Measurements from ENCODE around the gene ICAM3.
A peak's percentile ranks its signal among the peaks of the same experiment; 100 is the strongest.

ICAM3 gene

GRCh38 chr19:10317857-10318462 lies 21.5 kb downstream of the ICAM3 start:
- no peak for DNase-seq

GRCh38 chr19:10317045-10317856 lies 22.2 kb downstream of the ICAM3 start:
- no peak for DNase-seq

GRCh38 chr19:10316229-10317044 lies 23.0 kb downstream of the ICAM3 start:
- no peak for DNase-seq

GRCh38 chr19:10315335-10316214 lies 23.8 kb downstream of the ICAM3 start, which contains the start of gene FDX2:
Gene FDX2, minus strand, starts transcription at chr19:10316015. Its CDS starts 19 bp downstream, at chr19:10315996.
- peak; percentile 83 for DNase-seq

GRCh38 chr19:10309423-10309822 lies 30.0 kb downstream of the ICAM3 start, which contains the start of gene ZGLP1:
Gene ZGLP1, minus strand, starts transcription at chr19:10309815.
- no peak for DNase-seq

GRCh38 chr19:10306327-10306726 lies 33.1 kb downstream of the ICAM3 start:
- DNase-seq: no peak

- no peak for DNase-seq
These were observed 34.2 kb downstream of the ICAM3 start for GRCh38 chr19:10305139-10305806.

GRCh38 chr19:10299545-10300458 lies 39.6 kb downstream of the ICAM3 start:
- no peak for DNase-seq

GRCh38 chr19:10295847-10296591 lies 43.4 kb downstream of the ICAM3 start:
- DNase-seq: no peak

GRCh38 chr19:10295305-10295846 lies 44.0 kb downstream of the ICAM3 start:
- DNase-seq: peak; percentile 66

GRCh38 chr19:10294368-10294697 lies 45.1 kb downstream of the ICAM3 start:
- DNase-seq: no peak

- DNase-seq: no peak
These were observed 45.6 kb downstream of the ICAM3 start for GRCh38 chr19:10293637-10294367.

GRCh38 chr19:10292789-10293636 lies 46.4 kb downstream of the ICAM3 start:
- no peak for DNase-seq

GRCh38 chr19:10292206-10292788 lies 47.1 kb downstream of the ICAM3 start:
- DNase-seq: peak; percentile 38

GRCh38 chr19:10291554-10292205 lies 47.7 kb downstream of the ICAM3 start:
- DNase-seq: no peak

- peak; percentile 24 for DNase-seq
These were observed 48.4 kb downstream of the ICAM3 start for GRCh38 chr19:10290876-10291553.
